HG03066 (cell line): Measurements from ENCODE around the gene CASP8.
A peak's percentile ranks its signal among the peaks of the same experiment; 100 is the strongest.
"Not testable (repeated sequence)": the region's sequence is repeated elsewhere in the genome, so short reads cannot be mapped to it uniquely, and the experiment has no call there.

Source experiments
- ATAC-seq: cut with Tn5 transposase; IDR thresholded peaks from one replicate; pipeline ENCODE4 v1.9.1; 2021; ENCODE audit warnings: low read depth; ENCODE audit not compliant: unreplicated experiment

CASP8 gene

DNA sequence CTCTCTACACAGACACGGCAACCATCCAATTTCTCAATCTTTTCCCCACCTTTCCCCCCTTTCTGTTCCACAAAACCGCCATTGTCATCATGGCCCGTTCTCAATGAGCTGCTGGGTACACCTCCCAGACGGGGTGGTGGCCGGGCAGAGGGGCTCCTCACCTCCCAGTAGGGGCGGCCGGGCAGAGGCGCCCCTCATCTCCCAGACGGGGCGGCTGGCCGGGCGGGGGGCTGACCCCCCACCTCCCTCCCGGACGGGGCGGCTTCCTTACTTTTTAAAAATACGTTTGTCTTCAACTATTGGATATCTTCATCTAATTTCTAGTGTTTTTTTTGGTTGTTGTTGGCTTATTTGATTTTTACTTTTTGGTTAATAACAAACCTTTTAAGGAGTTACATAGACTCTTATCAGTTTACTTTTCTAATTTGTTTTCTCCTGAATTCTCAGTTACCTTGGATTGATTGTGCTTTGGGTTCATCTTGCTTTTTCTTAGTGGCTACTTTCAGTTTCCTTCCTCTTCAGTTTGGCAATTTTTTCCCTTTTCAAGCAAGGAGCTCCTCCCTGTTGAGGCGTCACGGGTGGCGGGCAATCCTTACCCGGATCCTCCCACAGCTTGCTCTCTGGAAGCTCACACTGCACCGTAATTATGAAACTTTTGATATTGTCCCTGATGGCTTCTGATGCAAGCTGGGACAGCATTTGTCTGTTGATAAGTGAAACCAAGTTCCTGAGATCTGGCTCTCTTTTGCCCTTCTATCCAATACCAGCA lies 21.0 kb upstream of the CASP8 start:
- not testable (repeated sequence) for ATAC-seq

DNA sequence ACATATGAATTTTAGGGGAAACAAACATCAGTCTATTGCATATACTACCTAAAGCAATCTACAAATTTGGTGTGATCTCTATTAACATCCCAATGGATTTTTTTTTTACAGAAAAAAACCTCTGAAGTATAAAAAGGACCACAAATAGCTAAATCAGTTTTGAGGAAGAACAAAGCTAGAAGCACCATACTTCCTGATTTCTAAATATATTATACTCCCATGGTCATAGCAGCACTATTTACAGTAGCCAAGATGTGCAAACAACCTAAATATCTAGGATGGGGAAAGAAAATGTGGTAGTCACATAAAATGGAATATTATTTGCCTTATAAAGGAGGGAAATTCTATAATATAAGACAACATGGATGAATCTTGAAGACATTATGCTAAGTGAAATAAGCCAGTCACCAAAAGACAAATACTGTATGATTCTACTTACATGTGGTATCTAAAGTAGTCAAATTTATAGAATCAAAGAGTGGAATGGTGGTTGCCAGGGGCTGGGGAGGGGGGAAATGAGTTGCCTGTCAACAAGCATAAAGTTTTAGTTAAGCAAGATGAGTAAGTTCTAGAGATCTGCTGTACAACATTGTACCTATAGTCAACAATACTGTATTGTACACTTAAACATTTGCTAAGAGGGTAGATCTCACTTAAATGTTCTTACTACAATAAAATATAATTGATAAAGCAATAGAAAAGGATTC lies 17.6 kb upstream of the CASP8 start:
- no peak for ATAC-seq

DNA sequence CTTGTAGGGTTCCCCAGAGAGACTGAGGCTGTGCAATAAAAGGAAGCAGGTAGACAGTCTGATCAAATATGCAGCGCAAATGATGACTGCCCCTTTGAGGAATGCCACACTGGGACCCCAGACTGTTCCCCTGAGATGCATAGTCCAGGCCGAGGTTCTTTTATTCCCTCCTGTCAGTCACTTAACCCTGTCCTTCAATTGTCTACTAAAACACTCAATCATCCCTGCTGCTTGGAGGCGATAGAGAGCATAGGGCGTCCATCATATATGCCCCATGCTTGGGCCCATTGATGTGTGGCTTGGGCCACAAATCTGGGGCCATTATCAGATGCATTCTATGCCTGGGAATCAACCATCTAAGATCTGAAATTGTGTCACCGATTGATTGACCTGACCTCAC lies 15.5 kb upstream of the CASP8 start:
- no peak for ATAC-seq

DNA sequence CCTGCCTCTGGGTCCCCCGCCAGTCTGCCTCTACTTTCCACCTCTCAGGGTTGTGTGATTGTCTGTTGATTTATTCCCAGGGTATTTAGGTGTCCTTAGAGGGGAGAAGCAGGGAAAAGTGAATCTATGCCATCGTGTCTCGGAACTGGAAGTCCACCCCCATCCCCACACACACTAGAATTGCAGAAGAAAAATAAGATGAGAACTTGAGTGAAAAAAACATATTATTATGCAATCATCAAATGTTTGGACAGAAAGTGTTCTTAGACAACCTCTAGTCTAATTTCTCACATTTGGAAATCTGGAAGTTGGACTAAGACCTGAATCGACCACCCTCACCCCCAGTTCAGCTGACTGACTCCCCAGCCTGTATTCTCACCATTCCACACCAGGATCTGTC lies 14.1 kb upstream of the CASP8 start:
- ATAC-seq, result no peak

DNA sequence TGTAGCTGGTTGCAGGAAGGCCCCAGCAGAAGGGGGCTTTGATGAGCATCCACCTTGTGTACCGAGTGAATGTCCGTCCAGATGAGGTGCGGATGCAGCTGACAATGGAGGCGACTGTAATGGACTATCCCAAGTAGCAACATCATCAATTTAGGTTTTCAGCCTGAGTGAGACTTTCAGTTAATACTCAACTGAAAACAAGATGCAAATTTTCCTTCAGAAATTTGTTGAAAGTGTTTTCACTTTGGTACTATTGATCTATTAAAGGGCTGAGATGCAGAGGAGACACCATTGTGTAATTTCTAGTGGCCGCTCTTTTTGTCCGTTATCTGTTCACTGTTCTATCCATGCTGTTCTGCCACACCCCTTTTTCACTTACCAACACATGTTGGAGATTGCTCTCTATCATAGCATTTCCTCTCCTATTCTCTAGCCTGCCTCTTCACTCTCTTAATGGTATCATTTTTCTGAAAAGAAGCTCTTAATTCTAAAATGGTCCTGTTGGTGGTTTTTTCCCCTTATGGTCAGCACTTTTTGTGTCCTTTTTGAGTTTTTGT lies 12.0 kb upstream of the CASP8 start:
- no peak for ATAC-seq

DNA sequence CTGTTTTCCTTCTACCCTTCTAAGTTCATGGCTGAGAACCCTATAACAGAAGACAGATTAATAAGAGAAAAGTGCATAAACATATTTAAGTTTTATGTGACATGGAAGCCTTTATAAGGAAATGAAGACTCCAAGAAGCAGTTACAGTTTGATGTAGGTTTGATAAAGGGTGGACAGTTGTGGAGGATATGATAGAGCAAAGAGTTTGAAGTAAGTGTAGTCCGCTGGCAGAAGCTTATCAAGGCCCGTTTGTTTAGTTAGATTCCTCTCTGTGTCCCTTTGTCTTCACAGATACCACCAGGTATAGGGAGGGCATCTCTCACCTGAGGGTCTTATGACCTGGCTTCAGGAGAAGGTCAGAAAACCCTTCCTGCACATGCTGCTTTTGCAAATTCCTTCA lies 10.4 kb upstream of the CASP8 start:
- no peak for ATAC-seq

DNA sequence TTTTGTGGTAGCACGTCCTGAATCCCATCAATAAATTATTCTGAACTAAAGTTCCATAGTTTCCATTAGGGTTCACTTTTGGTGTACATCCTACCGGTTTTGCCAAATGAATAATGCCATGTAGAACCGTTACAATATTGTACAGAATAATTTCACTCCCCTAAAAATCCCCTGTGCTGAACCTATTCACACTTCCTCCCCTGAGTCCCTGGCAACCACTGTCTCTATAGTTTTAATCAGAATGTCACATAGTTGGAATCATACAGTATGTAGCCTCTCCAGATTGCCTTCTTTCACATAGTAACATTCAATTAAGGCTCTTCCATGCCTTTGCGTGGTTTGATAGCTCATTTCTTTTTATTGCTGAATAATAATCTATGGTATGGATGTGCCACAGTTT lies 9.6 kb upstream of the CASP8 start:
- no peak for ATAC-seq

DNA sequence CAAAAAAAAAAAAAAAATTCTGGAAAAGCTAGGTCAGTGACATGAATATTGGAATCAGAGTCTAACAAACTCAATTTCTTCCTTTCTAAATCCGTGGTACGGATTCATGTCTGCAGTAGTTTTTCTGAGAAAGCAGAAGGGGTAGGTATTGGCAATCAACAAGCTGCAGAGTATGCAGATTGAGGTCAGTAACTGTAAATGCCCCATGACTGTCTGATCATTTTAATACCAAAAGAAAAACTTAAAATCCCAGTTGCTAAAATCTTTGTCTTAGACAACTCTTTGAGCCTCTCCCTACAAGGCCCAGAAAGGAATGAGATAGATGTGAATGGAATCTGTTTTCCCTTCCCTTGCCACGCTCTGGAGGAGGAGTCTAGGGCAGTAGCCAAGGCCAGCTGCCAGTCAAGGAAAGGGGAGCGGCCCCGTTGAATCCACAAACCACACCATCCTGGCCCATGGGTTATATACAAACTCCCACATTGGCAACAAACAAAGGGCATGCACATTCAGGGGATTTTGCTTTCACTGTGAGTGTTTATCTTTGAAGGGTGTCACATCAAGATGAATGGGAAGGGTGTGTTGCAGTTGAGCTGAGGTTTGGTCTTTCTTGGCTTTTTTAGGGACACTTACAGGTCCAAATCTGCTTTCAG lies 6.1 kb upstream of the CASP8 start:
- no peak for ATAC-seq

DNA sequence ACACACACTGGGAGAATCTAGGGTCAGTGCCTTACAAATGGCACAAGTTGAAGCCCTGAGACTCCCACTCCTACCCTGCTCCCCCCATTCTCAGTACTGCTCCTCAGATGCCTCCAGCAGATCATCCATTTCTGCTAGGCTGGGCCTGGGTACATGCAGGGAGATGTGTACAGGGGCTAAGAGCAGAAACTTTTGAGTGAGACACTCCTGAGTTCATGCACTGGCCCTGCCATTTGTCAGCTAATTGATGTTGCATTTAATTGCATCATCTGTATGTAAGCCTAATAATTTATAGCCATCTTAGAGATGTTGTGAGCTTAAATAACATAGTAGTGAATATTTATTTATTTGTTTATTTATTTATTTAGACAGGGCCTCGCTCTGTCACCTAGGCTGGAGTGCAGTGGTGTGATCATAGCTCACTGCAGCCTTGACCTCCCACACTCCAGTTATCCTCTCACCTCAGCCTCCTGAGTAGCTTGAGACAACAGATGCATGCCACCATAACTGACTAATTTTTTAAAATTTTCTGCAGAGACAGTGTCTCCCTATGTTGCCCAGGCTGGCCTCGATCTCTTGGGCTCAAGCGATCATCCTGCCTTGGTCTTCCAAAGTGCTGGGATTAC lies 4.8 kb upstream of the CASP8 start:
- ATAC-seq, result no peak

DNA sequence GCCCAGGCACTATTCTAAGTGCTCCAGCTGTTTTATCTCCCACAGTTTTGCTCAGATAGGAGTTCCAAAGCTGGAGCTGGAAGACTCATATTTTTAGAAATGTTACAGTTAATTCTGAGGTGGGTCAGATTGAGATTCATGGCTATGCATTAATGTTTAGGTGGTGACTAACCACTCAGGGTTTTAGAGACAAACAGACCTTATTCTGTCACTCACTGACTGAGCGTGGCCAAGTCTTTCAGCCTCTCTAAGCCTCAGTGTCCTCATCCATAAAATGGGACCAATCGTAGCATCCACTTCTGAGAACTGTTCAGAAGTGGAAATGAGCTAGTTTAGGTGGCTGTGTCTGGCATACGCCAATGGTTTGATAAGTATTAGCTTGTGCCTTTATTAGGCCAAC lies 4.3 kb upstream of the CASP8 start:
- ATAC-seq, result no peak

DNA sequence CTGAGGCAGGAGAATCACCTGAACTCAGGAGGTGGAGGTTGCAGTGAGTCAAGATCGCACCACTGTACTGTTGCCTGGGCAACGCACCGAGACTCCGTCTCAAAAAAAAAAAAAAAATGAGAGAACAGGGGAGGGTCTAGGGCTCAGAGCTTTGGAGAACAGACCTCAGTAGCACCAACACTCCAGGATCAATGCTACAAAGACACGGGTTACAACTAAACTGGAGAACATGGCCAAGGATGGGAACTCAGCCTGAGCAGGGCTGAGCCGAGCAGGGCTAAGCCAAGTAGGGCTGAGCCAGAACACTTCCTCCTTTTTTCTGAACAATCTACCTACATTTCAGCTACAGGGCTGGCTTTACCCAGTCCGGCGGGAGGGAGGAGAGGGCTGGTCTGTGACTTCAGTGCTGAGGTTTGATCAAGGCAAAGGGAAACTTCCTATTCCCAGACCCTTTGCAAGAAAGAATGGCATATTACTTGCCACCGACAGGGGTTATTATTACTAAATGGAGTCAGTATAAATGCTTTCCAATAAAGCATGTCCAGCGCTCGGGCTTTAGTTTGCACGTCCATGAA lies 2.9 kb upstream of the CASP8 start:
- ATAC-seq, result peak; percentile 45

DNA sequence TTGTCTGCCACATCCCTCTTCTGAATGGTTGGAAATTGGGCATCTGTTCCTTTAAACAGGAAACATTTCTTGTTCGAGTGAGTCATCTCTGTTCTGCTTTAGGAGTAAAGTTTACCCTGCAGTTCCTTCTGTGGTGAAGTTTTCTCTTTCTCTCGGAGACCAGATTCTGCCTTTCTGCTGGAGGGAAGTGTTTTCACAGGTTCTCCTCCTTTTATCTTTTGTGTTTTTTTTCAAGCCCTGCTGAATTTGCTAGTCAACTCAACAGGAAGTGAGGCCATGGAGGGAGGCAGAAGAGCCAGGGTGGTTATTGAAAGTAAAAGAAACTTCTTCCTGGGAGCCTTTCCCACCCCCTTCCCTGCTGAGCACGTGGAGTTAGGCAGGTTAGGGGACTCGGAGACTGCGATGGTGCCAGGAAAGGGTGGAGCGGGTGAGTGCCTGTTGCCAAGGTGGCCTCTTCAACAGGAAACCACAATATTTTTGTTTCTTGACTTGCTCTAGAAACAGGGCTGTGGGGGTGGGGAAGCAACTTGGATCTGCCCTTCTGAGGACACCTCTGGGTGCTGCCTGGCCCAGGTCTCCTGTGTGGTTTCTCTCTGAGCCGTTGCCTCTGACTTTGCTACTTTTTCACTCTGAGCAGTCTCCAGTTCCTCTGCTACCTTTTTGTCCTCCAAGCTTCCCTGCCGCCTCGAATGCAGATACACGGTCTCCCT lies 2.2 kb upstream of the CASP8 start:
- peak; percentile 63 for ATAC-seq

DNA sequence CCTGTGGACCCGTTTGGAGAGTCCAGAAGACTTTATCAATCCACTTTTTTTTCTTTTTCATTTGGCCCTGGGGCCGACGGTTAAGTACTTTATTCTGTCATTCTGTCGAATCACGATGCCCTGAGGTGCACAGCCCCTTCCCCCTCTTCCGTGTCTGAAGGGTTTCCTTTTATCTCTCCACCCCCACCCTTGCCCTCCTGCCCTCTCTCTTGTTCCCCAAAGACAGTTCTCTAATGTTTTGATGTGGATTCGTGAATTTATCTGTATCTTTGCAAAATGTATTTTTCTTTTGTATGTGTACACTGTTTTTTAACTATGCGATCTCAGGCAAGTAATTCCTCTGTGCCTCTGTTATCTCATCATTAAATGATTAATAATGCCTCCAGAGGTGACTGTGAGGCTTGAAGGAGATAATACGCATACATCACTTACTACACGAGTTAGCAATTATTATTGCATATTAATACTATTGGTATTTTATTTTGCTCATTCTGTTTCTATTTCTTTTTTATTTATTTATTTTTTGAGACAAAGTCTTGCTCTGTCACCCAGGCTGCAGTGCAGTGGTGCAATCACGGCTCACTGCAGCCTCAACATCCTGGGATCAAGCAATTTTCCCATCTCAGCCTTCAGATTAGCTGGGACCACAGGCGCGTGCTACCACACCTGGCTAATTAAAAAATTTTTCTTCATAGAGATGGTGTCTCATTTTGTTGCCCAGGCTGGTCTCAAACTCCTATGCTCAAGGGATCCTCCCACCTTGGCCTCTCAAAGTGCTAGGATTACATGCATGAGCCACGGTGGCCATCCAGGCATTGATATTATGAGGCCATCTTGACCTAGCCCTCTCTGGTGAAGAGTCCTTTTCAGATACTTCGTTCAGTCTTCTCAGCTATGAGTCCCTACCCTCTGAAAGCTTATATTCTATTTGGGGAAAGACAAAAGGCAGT lies 1.4 kb upstream of the CASP8 start:
- ATAC-seq, result peak; percentile 9

DNA sequence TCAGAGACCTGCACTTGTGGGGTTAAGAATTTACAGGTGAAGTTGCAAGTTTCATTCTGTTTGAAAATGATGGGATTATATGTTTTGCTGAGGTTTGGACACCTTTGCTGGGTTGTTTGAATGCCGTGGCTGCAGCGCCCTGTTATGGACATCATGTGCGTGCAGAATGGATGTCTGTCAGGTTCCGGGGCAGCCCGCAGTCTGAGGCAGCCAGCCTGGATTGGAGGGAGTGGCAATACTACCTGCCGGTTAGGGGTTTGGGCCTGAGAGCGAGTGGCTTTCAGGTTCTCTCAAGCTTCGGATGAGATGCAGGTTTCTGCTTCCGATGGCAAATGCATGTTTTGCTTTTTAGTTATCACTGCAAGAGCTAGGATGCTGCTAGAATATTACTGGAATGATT lies 1.1 kb downstream of the CASP8 start:
- no peak for ATAC-seq

DNA sequence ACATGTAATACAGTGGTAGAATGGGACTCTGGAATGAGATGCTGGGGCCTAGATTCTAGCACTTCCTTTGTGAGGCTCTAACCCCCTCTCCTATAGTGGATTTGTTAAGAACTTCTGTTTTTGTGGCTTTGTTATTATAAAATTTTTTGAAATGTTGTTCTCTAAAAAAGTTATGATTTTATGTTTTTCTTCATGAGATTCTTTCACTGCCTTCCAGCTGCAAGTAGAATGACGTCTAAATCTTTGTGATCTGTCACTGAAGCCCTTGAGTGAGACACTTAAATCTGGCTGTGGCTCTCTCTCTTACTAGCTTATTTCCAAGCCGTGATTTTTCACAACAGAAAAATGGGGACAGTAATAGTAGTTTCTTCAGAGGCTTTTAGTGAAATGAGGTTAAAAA lies 1.6 kb downstream of the CASP8 start:
- no peak for ATAC-seq

DNA sequence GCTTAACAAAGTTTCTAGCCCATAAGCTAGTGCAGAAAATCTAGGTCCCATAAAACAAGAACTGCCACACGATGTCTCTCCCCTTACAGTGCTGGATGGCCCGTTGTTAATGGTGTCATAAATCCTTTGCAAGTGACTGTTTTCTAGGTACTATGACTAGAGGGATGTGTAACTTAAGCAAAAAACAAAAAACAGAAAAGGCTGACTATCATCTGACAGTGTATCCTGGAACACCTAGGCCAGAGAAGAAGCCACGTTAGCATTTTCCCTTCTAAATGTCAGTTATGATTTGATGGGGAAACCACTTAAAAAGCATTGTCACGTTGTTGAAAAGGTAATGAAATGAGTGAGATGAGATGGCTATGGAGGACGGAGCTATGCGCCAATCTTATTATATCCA lies 2.4 kb downstream of the CASP8 start:
- ATAC-seq, result no peak

DNA sequence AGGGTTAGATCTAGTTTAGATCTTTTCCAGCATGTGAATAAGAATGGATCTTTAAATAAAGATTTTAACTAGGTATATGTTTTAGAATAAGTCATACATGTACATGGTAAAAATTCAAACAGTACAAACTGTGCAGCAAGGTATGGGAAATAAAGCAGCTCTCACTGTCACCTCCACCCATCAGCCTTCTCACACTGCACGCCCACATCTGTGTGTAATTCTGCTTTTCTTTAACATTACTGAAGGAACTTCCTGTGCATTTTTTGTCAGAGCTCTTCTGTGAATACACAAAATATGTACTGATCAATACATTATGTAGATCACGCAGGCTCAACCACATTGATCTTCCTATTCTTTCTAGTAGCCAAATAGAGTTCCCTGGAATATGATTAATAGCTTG lies 3.4 kb downstream of the CASP8 start:
- ATAC-seq, result no peak

DNA sequence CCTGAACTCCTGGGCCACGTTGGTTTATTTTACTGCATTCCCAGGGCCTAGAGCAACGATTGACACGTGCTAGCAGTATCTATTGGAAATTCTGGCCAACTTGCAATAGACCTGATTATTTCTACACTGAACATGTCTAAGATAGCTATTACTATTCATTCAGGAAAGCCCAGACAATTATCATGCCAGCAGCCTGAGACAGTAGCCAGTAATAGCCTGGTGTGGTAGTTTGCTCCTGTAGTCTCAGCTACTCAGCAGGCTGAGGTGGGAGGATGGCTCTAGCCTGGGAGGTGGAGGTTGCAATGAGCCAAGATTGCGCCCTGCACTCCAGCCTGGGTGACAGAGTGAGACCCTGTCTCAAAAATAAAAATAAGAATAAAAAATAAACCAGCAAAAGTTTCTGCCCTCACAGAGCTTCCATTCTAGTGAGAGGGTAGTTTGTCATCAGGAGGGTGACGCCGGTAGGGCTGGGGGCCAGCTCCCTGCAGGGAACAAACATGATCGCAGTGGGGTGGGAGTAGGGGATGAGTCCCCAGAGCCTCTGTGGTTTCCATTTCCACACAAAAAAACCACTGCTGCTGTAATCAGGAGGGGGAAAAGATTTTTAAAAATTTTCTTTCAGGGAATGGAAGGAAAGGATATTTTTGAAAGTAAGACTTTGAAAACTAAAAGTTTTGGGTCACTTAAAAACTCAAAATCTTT lies 4.3 kb downstream of the CASP8 start:
- ATAC-seq, result no peak
